Measurements from ENCODE around the gene SRSF12.

SRSF12 gene

GRCh38 chr6:89117211-89118108 is at the start of gene SRSF12:
Gene SRSF12, minus strand, starts transcription at chr6:89118071. Its CDS starts 184 bp downstream, at chr6:89117887.
- peak; percentile 7 to 27 for DNase-seq (ENCODE audit: low read depth in 1 of 2, low spot score in 1 of 2)

- no peak for DNase-seq (ENCODE audit: low read depth in 1 of 2, low spot score in 1 of 2)
Observed at GRCh38 chr6:89162047-89162371, 44.1 kb upstream of the SRSF12 start.

- no peak for DNase-seq (ENCODE audit: low read depth in 1 of 2, low spot score in 1 of 2)
Observed at GRCh38 chr6:89161326-89162046, 43.6 kb upstream of the SRSF12 start.

- no peak for DNase-seq (ENCODE audit: low read depth in 1 of 2, low spot score in 1 of 2)
Observed at GRCh38 chr6:89160331-89161092, 42.6 kb upstream of the SRSF12 start.

- DNase-seq (ENCODE audit: low read depth in 1 of 2, low spot score in 1 of 2), result no peak
Observed at GRCh38 chr6:89154131-89154530, 36.3 kb upstream of the SRSF12 start.

- peak in 1 of 2 donors; percentile 18 for DNase-seq (ENCODE audit: low read depth in 1 of 2, low spot score in 1 of 2)
Observed at GRCh38 chr6:89148016-89148750, 30.3 kb upstream of the SRSF12 start.

GRCh38 chr6:89146718-89147700 is 29.1 kb upstream of the SRSF12 start:
- DNase-seq (ENCODE audit: low read depth in 1 of 2, low spot score in 1 of 2), result no peak

GRCh38 chr6:89145956-89146717 is 28.3 kb upstream of the SRSF12 start, which contains the start of gene PM20D2:
Gene PM20D2, plus strand, starts transcription at chr6:89146055. Its CDS starts 90 bp downstream, at chr6:89146145.
- DNase-seq (ENCODE audit: low read depth in 1 of 2, low spot score in 1 of 2), result peak; percentile 22 to 58

GRCh38 chr6:89145091-89145955 is 27.5 kb upstream of the SRSF12 start:
- no peak for DNase-seq (ENCODE audit: low read depth in 1 of 2, low spot score in 1 of 2)

GRCh38 chr6:89144354-89144906 is 26.6 kb upstream of the SRSF12 start:
- no peak for DNase-seq (ENCODE audit: low read depth in 1 of 2, low spot score in 1 of 2)

GRCh38 chr6:89140347-89141156 is 22.7 kb upstream of the SRSF12 start:
- no peak for DNase-seq (ENCODE audit: low read depth in 1 of 2, low spot score in 1 of 2)

- DNase-seq (ENCODE audit: low read depth in 1 of 2, low spot score in 1 of 2), result no peak
Observed at GRCh38 chr6:89139509-89140346, 21.9 kb upstream of the SRSF12 start.

GRCh38 chr6:89138173-89138572 is 20.3 kb upstream of the SRSF12 start:
- no peak for DNase-seq (ENCODE audit: low read depth in 1 of 2, low spot score in 1 of 2)

- DNase-seq (ENCODE audit: low read depth in 1 of 2, low spot score in 1 of 2), result no peak
Observed at GRCh38 chr6:89134723-89135122, 16.9 kb upstream of the SRSF12 start.

GRCh38 chr6:89133981-89134380 is 16.1 kb upstream of the SRSF12 start:
- no peak for DNase-seq (ENCODE audit: low read depth in 1 of 2, low spot score in 1 of 2)

GRCh38 chr6:89132057-89132456 is 14.2 kb upstream of the SRSF12 start:
- no peak for DNase-seq (ENCODE audit: low read depth in 1 of 2, low spot score in 1 of 2)
